ENCODE data around the gene LRRTM4. TPM values are rescaled to one million over a fixed set of nuclear protein-coding genes. Genes with fewer than 3 reads are reported as not detected.
"Not testable (repeated sequence)": the region's sequence is repeated elsewhere in the genome, so short reads cannot be mapped to it uniquely, and the experiment has no call there.

The LRRTM4 gene
- total RNA-seq, 1 experiment from 2014 or later: not detected

DNA sequence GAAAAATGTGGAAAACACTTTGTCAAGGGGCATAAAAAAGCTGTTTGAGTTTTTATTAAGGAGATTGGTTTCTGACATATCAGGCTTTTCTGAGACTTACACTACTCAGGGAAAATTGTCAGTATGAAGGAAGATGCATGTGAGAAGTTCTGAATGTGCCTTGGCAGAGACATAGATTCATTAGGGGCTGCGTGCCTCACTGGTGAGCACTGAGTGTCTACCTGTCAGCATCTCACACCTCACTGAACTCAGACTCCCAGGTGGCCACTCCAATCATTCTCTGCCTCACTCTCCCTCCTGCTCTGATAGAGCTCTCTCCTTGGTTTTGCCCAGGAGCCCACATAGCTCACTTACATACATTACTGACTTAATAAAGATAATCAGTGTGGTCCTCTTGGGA lies 372.6 kb downstream of the LRRTM4 start:
- Mint-ChIP-seq H3K36me3 (ENCODE audit: insufficient read depth, unreplicated experiment) (no peaks in the 10 kb centered on the region), H3K27me3 (ENCODE audit: insufficient read depth, unreplicated experiment) (peaks cover 27% of the 10 kb centered on the region), H3K27ac (ENCODE audit: low read depth, unreplicated experiment) (no peak overlapping the region), H3K4me1 (ENCODE audit: insufficient read depth, unreplicated experiment) (no peaks in the 10 kb centered on the region), H3K9me3 (ENCODE audit: unreplicated experiment) (peaks cover 16% of the 10 kb centered on the region), H3K4me3 (ENCODE audit: unreplicated experiment) (no peak overlapping the region)
- no TSS peak for BruUV-seq (replicated peaks)
- intact Hi-C loops (cut with micrococcal nuclease): no loop called here
- ChIA-PET CTCF (no interaction called here), POLR2A (interaction anchor here (1.0 kb wide), 1 partner anchor 24 kb away, joined by 4 read pairs; no protein-coding TSS in a partner anchor)
- DNase-seq (ENCODE audit: unreplicated experiment): no peak
- TF ChIP-seq CTCF (IDR thresholded peaks at IDR 0.05; ENCODE audit: unreplicated experiment): no peak

GRCh38 chr2:77147153-77147552 lies 375.0 kb downstream of the LRRTM4 start:
- intact Hi-C loops (cut with micrococcal nuclease): no loop called here
- Mint-ChIP-seq H3K9me3 (ENCODE audit: unreplicated experiment) (peaks cover 16% of the 10 kb centered on the region), H3K4me3 (ENCODE audit: unreplicated experiment) (no peak overlapping the region), H3K36me3 (ENCODE audit: insufficient read depth, unreplicated experiment) (no peaks in the 10 kb centered on the region), H3K27ac (ENCODE audit: low read depth, unreplicated experiment) (no peak overlapping the region), H3K4me1 (ENCODE audit: insufficient read depth, unreplicated experiment) (no peaks in the 10 kb centered on the region), H3K27me3 (ENCODE audit: insufficient read depth, unreplicated experiment) (peaks cover 32% of the 10 kb centered on the region)
- no peak for DNase-seq (ENCODE audit: unreplicated experiment)
- POLR2A ChIA-PET: no interaction called here
- BruUV-seq (replicated peaks): no TSS peak
- no peak for TF ChIP-seq CTCF (IDR thresholded peaks at IDR 0.05; ENCODE audit: unreplicated experiment)
- CTCF ChIA-PET: interaction anchor here (0.7 kb wide), 1 partner anchor 12 kb away, joined by 3 read pairs; no protein-coding TSS in a partner anchor

DNA sequence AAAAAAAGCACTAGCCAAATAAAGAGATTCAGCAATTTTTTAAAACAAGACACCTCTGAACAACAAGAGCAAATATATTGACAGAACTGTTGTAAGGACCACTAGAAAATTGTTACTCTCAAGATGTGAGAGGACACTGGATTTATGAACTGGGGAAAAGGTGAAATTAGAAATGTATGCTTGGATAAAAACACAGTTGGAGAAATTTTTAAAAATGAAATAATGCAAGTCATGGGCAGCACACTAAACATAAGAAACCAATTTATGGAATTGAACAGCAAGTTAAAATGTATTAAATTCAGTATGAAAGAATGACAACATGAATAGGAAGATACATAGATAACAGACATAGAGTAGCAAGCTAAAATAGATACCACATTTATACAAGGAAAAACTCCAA lies 377.4 kb downstream of the LRRTM4 start:
- intact Hi-C loops (cut with micrococcal nuclease): no loop called here
- Mint-ChIP-seq H3K36me3 (ENCODE audit: insufficient read depth, unreplicated experiment) (no peaks in the 10 kb centered on the region), H3K27ac (ENCODE audit: low read depth, unreplicated experiment) (no peak overlapping the region), H3K9me3 (ENCODE audit: unreplicated experiment) (peaks cover 3% of the 10 kb centered on the region), H3K27me3 (ENCODE audit: insufficient read depth, unreplicated experiment) (peaks cover 17% of the 10 kb centered on the region), H3K4me1 (ENCODE audit: insufficient read depth, unreplicated experiment) (no peaks in the 10 kb centered on the region), H3K4me3 (ENCODE audit: unreplicated experiment) (no peak overlapping the region)
- BruUV-seq (replicated peaks): no TSS peak
- ChIA-PET CTCF (interaction anchor here (0.6 kb wide), 1 partner anchor 290 kb away, joined by 3 read pairs; no protein-coding TSS in a partner anchor), POLR2A (no interaction called here)
- no peak for TF ChIP-seq CTCF (IDR thresholded peaks at IDR 0.05; ENCODE audit: unreplicated experiment)
- DNase-seq (ENCODE audit: unreplicated experiment): no peak

DNA sequence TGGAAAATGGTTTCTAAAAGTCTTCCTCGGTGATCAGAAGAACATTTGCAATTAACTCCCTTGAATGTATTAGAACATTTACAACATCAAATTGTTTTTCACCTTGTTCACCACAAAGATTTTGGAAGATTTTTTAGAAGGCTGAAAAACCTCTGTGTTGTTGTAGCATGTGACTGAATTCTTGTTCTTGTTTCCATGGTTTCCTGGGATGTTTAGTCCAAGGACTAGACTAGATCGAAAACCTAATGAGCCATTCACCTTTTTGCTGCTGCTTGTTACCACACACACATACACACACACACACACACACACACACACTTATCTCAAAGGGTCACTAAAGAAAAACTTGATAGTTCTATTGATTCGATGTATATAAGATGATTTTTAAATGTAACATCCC lies 380.0 kb downstream of the LRRTM4 start:
- intact Hi-C loops (cut with micrococcal nuclease): no loop called here
- no peak for DNase-seq (ENCODE audit: unreplicated experiment)
- H3K27me3 Mint-ChIP-seq (ENCODE audit: insufficient read depth, unreplicated experiment): peaks cover 11% of the 10 kb centered on the region
- peaks cover 20% of the 10 kb centered on the region for H3K9me3 Mint-ChIP-seq (ENCODE audit: unreplicated experiment)
- ChIA-PET POLR2A (no interaction called here), CTCF (no interaction called here)
- TF ChIP-seq CTCF (IDR thresholded peaks at IDR 0.05; ENCODE audit: unreplicated experiment): no peak
- no peak overlapping the region for H3K27ac Mint-ChIP-seq (ENCODE audit: low read depth, unreplicated experiment)
- no peak overlapping the region for H3K4me3 Mint-ChIP-seq (ENCODE audit: unreplicated experiment)
- H3K36me3 Mint-ChIP-seq (ENCODE audit: insufficient read depth, unreplicated experiment): no peaks in the 10 kb centered on the region
- H3K4me1 Mint-ChIP-seq (ENCODE audit: insufficient read depth, unreplicated experiment): no peaks in the 10 kb centered on the region
- no TSS peak for BruUV-seq (replicated peaks)

DNA sequence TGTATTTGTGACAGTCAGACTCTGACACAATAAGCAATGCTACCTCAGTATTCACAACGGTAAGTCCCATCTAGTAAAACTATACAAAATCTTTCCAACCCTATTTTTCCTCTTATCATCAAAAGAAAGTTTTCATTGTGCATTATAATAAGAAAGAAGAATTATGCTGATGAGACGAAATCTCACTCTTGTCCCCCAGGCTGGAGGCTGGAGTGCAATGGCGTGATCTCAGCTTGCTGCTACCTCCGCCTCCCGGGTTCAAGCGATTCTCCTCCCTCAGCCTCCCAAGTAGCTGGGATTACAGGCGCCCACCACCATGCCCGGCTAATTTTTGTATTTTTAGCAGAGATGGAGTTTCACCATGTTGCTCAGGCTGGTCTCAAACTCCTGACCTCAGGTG lies 393.7 kb downstream of the LRRTM4 start:
- H3K4me1 Mint-ChIP-seq (ENCODE audit: insufficient read depth, unreplicated experiment); H3K36me3 Mint-ChIP-seq (ENCODE audit: insufficient read depth, unreplicated experiment); BruUV-seq (replicated peaks); intact Hi-C loops (cut with micrococcal nuclease); POLR2A ChIA-PET; DNase-seq (ENCODE audit: unreplicated experiment); CTCF ChIA-PET; H3K4me3 Mint-ChIP-seq (ENCODE audit: unreplicated experiment); H3K9me3 Mint-ChIP-seq (ENCODE audit: unreplicated experiment); H3K27ac Mint-ChIP-seq (ENCODE audit: low read depth, unreplicated experiment): not testable (repeated sequence)
- H3K27me3 Mint-ChIP-seq (ENCODE audit: insufficient read depth, unreplicated experiment): peaks cover 31% of the 10 kb centered on the region
